K562 (cell line): ENCODE data around the gene TCF12. TPM values are rescaled to one million over a fixed set of nuclear protein-coding genes. Genes with fewer than 3 reads are reported as not detected.
A peak's percentile ranks its signal among the peaks of the same experiment; 100 is the strongest.

Experiments used
- ATAC-seq: fragments of 200-7000 bp; cut with Tn5 transposase; 3 replicates; pipeline ENCODE4 v1.9.1; 2020; ENCODE audit warnings: moderate library complexity
- BruUV-seq: library from RNA; stranded (reverse); fragments of 400-500 nt; replicated peaks from 2 replicates; lab custom pipeline; 2021; lab: Mats Ljungman, UMichigan
- CTCF ChIA-PET: fragments of 300-600 bp; formaldehyde crosslinking; extraction: SDS; loops from one replicate; lab custom pipeline; 2021; ENCODE audit warnings: low intra/inter-chr PET ratio; lab: Yijun Ruan, JAX
- POLR2A ChIA-PET: fragments of 300-600, 350-650 bp; sonication (Branson Sonifier 250); formaldehyde crosslinking; extraction: SDS; loops from one replicate; lab custom pipeline; 2021; ENCODE audit warnings: antibody characterized with exemption, inconsistent platforms; lab: Yijun Ruan, JAX
- DNase-seq, 4 experiments: peaks; one replicate each; pipeline versions ENCODE4 v3.0.0 to v3.0.0-alpha.2; 2011 to 2018; ENCODE audit warnings: low spot score in 3 of 4, mixed read lengths in 3 of 4; ENCODE audit errors: extremely low read depth in 1 of 4
- FAIRE-seq: peaks from 2 replicates; lab custom pipeline; 2011; peaks lifted over from hg19 to GRCh38; lab: Jason Lieb, UNC
- H2AFZ ChIP-seq: 2 replicates; pipeline ENCODE4 v1.6.0; 2011; ENCODE audit warnings: low read depth, low read length, control low read depth, inconsistent platforms
- H3K27ac ChIP-seq: fragments of 200-600 bp; 3 replicates; pipeline ENCODE4 v1.8.0; 2011; ENCODE audit warnings: low read depth, mild to moderate bottlenecking, control low read depth, inconsistent platforms, low read length, moderate library complexity, mixed read lengths; ENCODE audit errors: extremely low read depth
- H3K27me3 ChIP-seq, 2 experiments: fragments of 300-600 bp in 1 of 2; 2 replicates in 1 of 2; 3 replicates in 1 of 2; pipeline versions ENCODE4 v1.6.0 to v1.8.0; 2011; ENCODE audit warnings: inconsistent platforms in 2 of 2, low read length in 2 of 2, mild to moderate bottlenecking in 1 of 2, mixed read lengths in 1 of 2, moderate library complexity in 1 of 2; ENCODE audit not compliant: control insufficient read depth in 2 of 2, insufficient read depth in 2 of 2
- H3K36me3 ChIP-seq: fragments of 300-600 bp; 3 replicates; pipeline ENCODE4 v1.8.0; 2011; ENCODE audit warnings: mild to moderate bottlenecking, low read length, inconsistent platforms; ENCODE audit not compliant: control insufficient read depth, insufficient read depth
- H3K4me1 ChIP-seq, 2 experiments: fragments of 200-600 bp in 1 of 2; replicated peaks in 1 of 2; 2 replicates in 1 of 2; 3 replicates in 1 of 2; pipeline versions ENCODE4 v1.5.1 to v1.8.0; 2011; ENCODE audit warnings: inconsistent platforms in 2 of 2, low read length in 2 of 2, mild to moderate bottlenecking in 1 of 2, mixed read lengths in 1 of 2, moderate library complexity in 1 of 2; ENCODE audit not compliant: control insufficient read depth in 2 of 2, insufficient read depth in 2 of 2
- H3K4me2 ChIP-seq: 2 replicates; pipeline ENCODE4 v1.6.1; 2011; ENCODE audit warnings: low read length, control low read depth, inconsistent platforms, mixed read lengths; ENCODE audit not compliant: insufficient read depth
- H3K4me3 ChIP-seq: fragments of 200-600 bp; sonication (generic), shearing (Covaris generic); 2 replicates; pipeline ENCODE4 v1.5.1; 2016; ENCODE audit warnings: control low read depth, inconsistent platforms
- H3K79me2 ChIP-seq: fragments of 200-600 bp; 3 replicates; pipeline ENCODE4 v1.8.0; 2011; ENCODE audit warnings: low read length, inconsistent platforms; ENCODE audit not compliant: control insufficient read depth, insufficient read depth
- H3K9ac ChIP-seq, 2 experiments: 2 replicates each; pipeline versions ENCODE4 v1.6.0 to v1.6.1; 2011; ENCODE audit warnings: low read depth in 2 of 2, low read length in 2 of 2, control low read depth in 1 of 2, inconsistent platforms in 1 of 2, mild to moderate bottlenecking in 1 of 2, mixed read lengths in 1 of 2; ENCODE audit not compliant: insufficient read depth in 1 of 2
- H3K9me1 ChIP-seq: one replicate; pipeline ENCODE4 v1.6.0; 2011; ENCODE audit warnings: inconsistent platforms, mild to moderate bottlenecking, low read length, moderate library complexity; ENCODE audit not compliant: control insufficient read depth, insufficient read depth
- H3K9me3 ChIP-seq: replicated peaks from 2 replicates; pipeline ENCODE4 v1.5.1; 2011; ENCODE audit warnings: low read depth, low read length, inconsistent platforms; ENCODE audit not compliant: control insufficient read depth, insufficient read depth
- H4K20me1 ChIP-seq: replicated peaks from 2 replicates; pipeline ENCODE4 v1.6.1; 2011; ENCODE audit warnings: low read length, inconsistent platforms, mixed read lengths; ENCODE audit not compliant: control insufficient read depth, insufficient read depth
- CBFA2T3 ChIP-seq: fragments of 450-650 bp; IDR thresholded peaks from 2 replicates; pipeline ENCODE4 v1.6.1; 2017
- HMGN3 ChIP-seq: IDR thresholded peaks from 2 replicates; pipeline ENCODE4 v1.6.1; 2011; ENCODE audit warnings: borderline replicate concordance, low read depth, mild to moderate bottlenecking, mixed read lengths, low read length; ENCODE audit not compliant: insufficient read length; ENCODE audit errors: extremely low read depth
- KDM1A ChIP-seq, 2 experiments: fragments of 450-650 bp; IDR thresholded peaks; 2 replicates each; pipeline ENCODE4 v1.6.1; 2016; ENCODE audit warnings: mild to moderate bottlenecking in 2 of 2
- MEIS2 ChIP-seq: fragments of 450-650 bp; IDR thresholded peaks from 2 replicates; pipeline ENCODE4 v1.6.1; 2014; ENCODE audit warnings: mild to moderate bottlenecking; ENCODE audit not compliant: partially characterized antibody
- OTX1 ChIP-seq: fragments of 450-650 bp; formaldehyde crosslinking; IDR thresholded peaks from 2 replicates; pipeline ENCODE4 v1.4.0; 2022; ENCODE audit warnings: mild to moderate bottlenecking
- RNF2 ChIP-seq: sonication (generic); IDR thresholded peaks from 2 replicates; pipeline ENCODE4 v1.6.1; 2016
- TAL1 ChIP-seq: fragments of 450-650 bp; IDR thresholded peaks from 2 replicates; pipeline ENCODE4 v1.6.1; 2016; ENCODE audit warnings: mild to moderate bottlenecking
- TCF3 ChIP-seq: sonication (generic); formaldehyde crosslinking; IDR thresholded peaks from 2 replicates; pipeline ENCODE4 v1.4.0; 2020; ENCODE audit warnings: mild to moderate bottlenecking, missing genetic modification reagents
- ZNF311 ChIP-seq: fragments of 250-450 bp; sonication (Bioruptor Pico); IDR thresholded peaks from 2 replicates; pipeline ENCODE4 v1.4.0; 2020; ENCODE audit warnings: mild to moderate bottlenecking, moderate library complexity
- whole genome bisulfite sequencing: fragments of 100-300 bp; shearing (Covaris generic); methylation state at CpG from one replicate; pipeline ENCODE4 v1.1.6; 2016; ENCODE audit warnings: low coverage, mixed read lengths; ENCODE audit not compliant: insufficient coverage; ENCODE audit errors: missing lambda C conversion rate; 5-methylcytosine and 5-hydroxymethylcytosine counted together
- in situ Hi-C: fragments of 300-500 bp; cut with MboI; formaldehyde crosslinking; loops from 4 replicates; pipeline ENCODE4 v1.15.0; 2018; ENCODE audit warnings: inconsistent platforms, mixed read lengths
- intact Hi-C: fragments of 100-400 bp; cut with micrococcal nuclease; formaldehyde crosslinking; loops from 2 replicates; pipeline ENCODE4 v1.14.2; 2022
- polyA plus RNA-seq, 8 experiments: library from polyadenylated mRNA; depleted of rRNA in 4 of 8; stranded (reverse) in 5 of 8; unstranded in 3 of 8; fragments of >200 nt; fragmentation: Nextera tagmentation in 2 of 8; fragmentation: Illumina TruSeq in 1 of 8; extraction: Ambion mirVana in 2 of 8; extraction: Trizol in 1 of 8; gene quantifications; 2 replicates each; pipeline versions ENCODE4 v1.2.1 to v1.2.3, GENCODE V29; 2011 to 2014; ENCODE audit warnings: inconsistent platforms in 1 of 8, missing spikeins in 1 of 8
- total RNA-seq, 7 experiments: library from RNA; depleted of rRNA in 6 of 7; stranded (reverse); fragments of >200 nt in 6 of 7; fragmentation: Illumina TruSeq in 2 of 7; extraction: Trizol in 2 of 7; gene quantifications; 2 replicates each; pipeline versions ENCODE4 v1.2.1 to v1.2.3, GENCODE V29; 2011 to 2021; ENCODE audit warnings: low replicate concordance in 1 of 7
- TF ChIP-seq, protein P1 (sequence below), 2 experiments: IDR thresholded peaks in 1 of 2; conservative IDR thresholded peaks in 1 of 2; 2 replicates each; pipeline ENCODE4 v1.6.1; 2016; ENCODE audit warnings: low read depth in 2 of 2, mild to moderate bottlenecking in 1 of 2, missing compliant biosample characterization in 1 of 2, missing genetic modification characterization in 1 of 2, moderate library complexity in 1 of 2
- TF ChIP-seq, protein P2 (sequence below): fragments of 450-650 bp; IDR thresholded peaks from 2 replicates; pipeline ENCODE4 v1.6.1; 2016
- TF ChIP-seq, protein P3 (sequence below): fragments of 250-450 bp; sonication (Bioruptor Pico); IDR thresholded peaks from 2 replicates; pipeline ENCODE4 v1.4.0; 2020; ENCODE audit warnings: mild to moderate bottlenecking
- TF ChIP-seq, protein P4 (sequence below): fragments of 250-450 bp; sonication (Bioruptor Pico); IDR thresholded peaks from 2 replicates; pipeline ENCODE4 v1.4.0; 2020; ENCODE audit warnings: borderline replicate concordance

Gene TCF12
- total and polyA plus RNA-seq, 9 of the 15 experiments (the other 6 are each of a cell fraction or from before 2014, with no cell fraction given), result 10.5 to 132 (median 52.9) TPM

DNA sequence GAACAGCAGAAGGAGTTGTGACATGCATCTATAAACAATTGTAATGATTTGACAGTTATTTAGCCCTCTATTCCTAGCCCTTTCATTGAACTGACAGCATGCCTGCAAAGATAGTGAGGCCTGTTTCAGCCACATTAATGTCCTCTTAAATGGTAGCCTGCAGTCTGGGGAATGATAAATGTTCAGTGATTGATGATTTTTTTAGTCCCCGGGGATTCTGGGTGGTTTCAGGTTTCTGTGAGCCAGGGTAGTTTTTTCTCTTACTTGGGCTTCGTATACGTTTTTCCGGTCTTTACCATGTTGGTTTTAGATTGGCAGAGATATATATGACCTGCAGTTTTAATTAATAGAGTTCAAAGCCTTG is 172.0 kb downstream of the TCF12 start:
- peak; percentile 78 for ATAC-seq
- Histone ChIP-seq H3K4me3 (no peak overlapping the region), H3K9me3 (no peaks in the 10 kb centered on the region), H3K9ac (no peak overlapping the region), H3K4me2 (no peak overlapping the region), H3K4me1 (peaks cover under 1 to 4% of the 10 kb centered on the region in 2 experiments; a peak in 1 of 5 replicates), H4K20me1 (no peaks in the 10 kb centered on the region), H3K36me3 (peaks cover 28% of the 10 kb centered on the region), H3K9me1 (no peaks in the 10 kb centered on the region), H2AFZ (no peak overlapping the region), H3K79me2 (peaks cover 13% of the 10 kb centered on the region), H3K27ac (no peak overlapping the region), H3K27me3 (no peaks in the 10 kb centered on the region)
- TF ChIP-seq TCF3 (CRISPR knock-in tag) (peak; percentile 33; the same call in 1 of the 2 replicates), KDM1A (IDR thresholded peaks at IDR 0.05) (peak; percentile 42 to 60; a peak in 2 of 4 replicates), RNF2 (no peak), ZNF311 (CRISPR knock-in tag) (no peak), HMGN3 (no peak), OTX1 (CRISPR knock-in tag) (no peak), TAL1 (peak; percentile 6; the same call in 1 of the 2 replicates), CBFA2T3 (peak; percentile 66), MEIS2 (peak; percentile 89)
- TF ChIP-seq, protein P1, sequence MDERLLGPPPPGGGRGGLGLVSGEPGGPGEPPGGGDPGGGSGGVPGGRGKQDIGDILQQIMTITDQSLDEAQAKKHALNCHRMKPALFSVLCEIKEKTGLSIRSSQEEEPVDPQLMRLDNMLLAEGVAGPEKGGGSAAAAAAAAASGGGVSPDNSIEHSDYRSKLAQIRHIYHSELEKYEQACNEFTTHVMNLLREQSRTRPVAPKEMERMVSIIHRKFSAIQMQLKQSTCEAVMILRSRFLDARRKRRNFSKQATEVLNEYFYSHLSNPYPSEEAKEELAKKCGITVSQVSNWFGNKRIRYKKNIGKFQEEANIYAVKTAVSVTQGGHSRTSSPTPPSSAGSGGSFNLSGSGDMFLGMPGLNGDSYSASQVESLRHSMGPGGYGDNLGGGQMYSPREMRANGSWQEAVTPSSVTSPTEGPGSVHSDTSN (CRISPR knock-in tag; IDR thresholded peaks at IDR 0.05; ENCODE audit: low read depth), result no peak
- TF ChIP-seq, protein P1 (tag; conservative IDR thresholded peaks at IDR 0.05; ENCODE audit: low read depth), result peak; percentile 95
- TF ChIP-seq, protein P2, sequence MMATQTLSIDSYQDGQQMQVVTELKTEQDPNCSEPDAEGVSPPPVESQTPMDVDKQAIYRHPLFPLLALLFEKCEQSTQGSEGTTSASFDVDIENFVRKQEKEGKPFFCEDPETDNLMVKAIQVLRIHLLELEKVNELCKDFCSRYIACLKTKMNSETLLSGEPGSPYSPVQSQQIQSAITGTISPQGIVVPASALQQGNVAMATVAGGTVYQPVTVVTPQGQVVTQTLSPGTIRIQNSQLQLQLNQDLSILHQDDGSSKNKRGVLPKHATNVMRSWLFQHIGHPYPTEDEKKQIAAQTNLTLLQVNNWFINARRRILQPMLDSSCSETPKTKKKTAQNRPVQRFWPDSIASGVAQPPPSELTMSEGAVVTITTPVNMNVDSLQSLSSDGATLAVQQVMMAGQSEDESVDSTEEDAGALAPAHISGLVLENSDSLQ, result peak; percentile 75
- TF ChIP-seq, protein P3, sequence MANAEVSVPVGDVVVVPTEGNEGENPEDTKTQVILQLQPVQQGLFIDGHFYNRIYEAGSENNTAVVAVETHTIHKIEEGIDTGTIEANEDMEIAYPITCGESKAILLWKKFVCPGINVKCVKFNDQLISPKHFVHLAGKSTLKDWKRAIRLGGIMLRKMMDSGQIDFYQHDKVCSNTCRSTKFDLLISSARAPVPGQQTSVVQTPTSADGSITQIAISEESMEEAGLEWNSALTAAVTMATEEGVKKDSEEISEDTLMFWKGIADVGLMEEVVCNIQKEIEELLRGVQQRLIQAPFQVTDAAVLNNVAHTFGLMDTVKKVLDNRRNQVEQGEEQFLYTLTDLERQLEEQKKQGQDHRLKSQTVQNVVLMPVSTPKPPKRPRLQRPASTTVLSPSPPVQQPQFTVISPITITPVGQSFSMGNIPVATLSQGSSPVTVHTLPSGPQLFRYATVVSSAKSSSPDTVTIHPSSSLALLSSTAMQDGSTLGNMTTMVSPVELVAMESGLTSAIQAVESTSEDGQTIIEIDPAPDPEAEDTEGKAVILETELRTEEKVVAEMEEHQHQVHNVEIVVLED (CRISPR knock-in tag), result no peak
- TF ChIP-seq, protein P4, sequence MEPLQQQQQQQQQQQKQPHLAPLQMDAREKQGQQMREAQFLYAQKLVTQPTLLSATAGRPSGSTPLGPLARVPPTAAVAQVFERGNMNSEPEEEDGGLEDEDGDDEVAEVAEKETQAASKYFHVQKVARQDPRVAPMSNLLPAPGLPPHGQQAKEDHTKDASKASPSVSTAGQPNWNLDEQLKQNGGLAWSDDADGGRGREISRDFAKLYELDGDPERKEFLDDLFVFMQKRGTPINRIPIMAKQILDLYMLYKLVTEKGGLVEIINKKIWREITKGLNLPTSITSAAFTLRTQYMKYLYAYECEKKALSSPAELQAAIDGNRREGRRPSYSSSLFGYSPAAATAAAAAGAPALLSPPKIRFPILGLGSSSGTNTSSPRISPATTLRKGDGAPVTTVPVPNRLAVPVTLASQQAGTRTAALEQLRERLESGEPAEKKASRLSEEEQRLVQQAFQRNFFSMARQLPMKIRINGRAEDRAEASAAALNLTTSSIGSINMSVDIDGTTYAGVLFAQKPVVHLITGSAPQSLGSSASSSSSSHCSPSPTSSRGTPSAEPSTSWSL (CRISPR knock-in tag), result no peak
- ChIA-PET POLR2A (no interaction called here), CTCF (no interaction called here)
- in situ Hi-C loops (no loop called here), intact Hi-C loops (no loop called here)
- FAIRE-seq, result no peak
- 39% methylated on average over 4 of the region's 4 CpGs for WGBS
- BruUV-seq, result no TSS peak
- DNase-seq, result peak in 2 of 4 experiments; percentile 10 to 25
